Keratinocyte (primary cell): ENCODE results near the gene RBPJ. TPM values are rescaled to one million over a fixed set of nuclear protein-coding genes. Genes with fewer than 3 reads are reported as not detected.

Experiments used
- DNase-seq: peaks from one replicate; pipeline ENCODE4 v3.0.0-alpha.2; 2011; ENCODE audit warnings: low read depth, missing footprints, low spot score
- FAIRE-seq: peaks from 2 replicates; lab custom pipeline; 2011; peaks lifted over from hg19 to GRCh38; lab: Jason Lieb, UNC
- H2AFZ ChIP-seq: 2 replicates; pipeline ENCODE4 v1.6.0; 2012; ENCODE audit warnings: low read length, control low read depth, inconsistent platforms; ENCODE audit not compliant: control insufficient read depth
- H3K27ac ChIP-seq: 2 replicates; pipeline ENCODE4 v1.5.1; 2011; ENCODE audit warnings: low read length; ENCODE audit not compliant: control insufficient read depth, insufficient read depth
- H3K27me3 ChIP-seq: 3 replicates; pipeline ENCODE4 v1.6.0; 2011; ENCODE audit warnings: low read length; ENCODE audit not compliant: control insufficient read depth, insufficient read depth; ENCODE audit errors: extremely low read depth
- H3K36me3 ChIP-seq, 2 experiments: 2 replicates in 1 of 2; 3 replicates in 1 of 2; pipeline ENCODE4 v1.5.1; 2011; ENCODE audit warnings: low read length in 2 of 2, mild to moderate bottlenecking in 1 of 2; ENCODE audit not compliant: control insufficient read depth in 2 of 2, insufficient read depth in 2 of 2; ENCODE audit errors: extremely low read depth in 1 of 2
- H3K4me1 ChIP-seq: 3 replicates; pipeline ENCODE4 v1.5.1; 2011; ENCODE audit warnings: low read length; ENCODE audit not compliant: control insufficient read depth, insufficient read depth; ENCODE audit errors: extremely low read depth
- H3K4me2 ChIP-seq: 3 replicates; pipeline ENCODE4 v1.6.0; 2011; ENCODE audit warnings: low read depth, low read length; ENCODE audit not compliant: control insufficient read depth, insufficient read depth; ENCODE audit errors: extremely low read depth
- H3K4me3 ChIP-seq, 3 experiments: fragments of 200-600 bp in 1 of 3; sonication (generic) in 1 of 3; 2 replicates in 2 of 3; 3 replicates in 1 of 3; pipeline ENCODE4 v1.5.1; 2011 to 2016; ENCODE audit warnings: low read length in 3 of 3, mild to moderate bottlenecking in 3 of 3, control low read depth in 2 of 3, inconsistent platforms in 1 of 3, low read depth in 1 of 3, mixed read lengths in 1 of 3, mixed run types in 1 of 3, moderate library complexity in 1 of 3; ENCODE audit not compliant: control insufficient read depth in 2 of 3, insufficient read depth in 2 of 3; ENCODE audit errors: extremely low read depth in 1 of 3
- H3K79me2 ChIP-seq: 2 replicates; pipeline ENCODE4 v1.6.0; 2012; ENCODE audit warnings: low read length; ENCODE audit not compliant: control insufficient read depth, insufficient read depth
- H3K9ac ChIP-seq: 3 replicates; pipeline ENCODE4 v1.6.0; 2011; ENCODE audit warnings: low read length; ENCODE audit not compliant: control insufficient read depth, insufficient read depth; ENCODE audit errors: extremely low read depth
- H3K9me1 ChIP-seq: 3 replicates; pipeline ENCODE4 v1.6.0; 2011; ENCODE audit warnings: low read length; ENCODE audit not compliant: control insufficient read depth, insufficient read depth; ENCODE audit errors: extremely low read depth
- H3K9me3 ChIP-seq: 2 replicates; pipeline ENCODE4 v1.5.1; 2012; ENCODE audit warnings: low read depth, low read length; ENCODE audit not compliant: control insufficient read depth
- H4K20me1 ChIP-seq: 3 replicates; pipeline ENCODE4 v1.6.0; 2011; ENCODE audit warnings: low read length; ENCODE audit not compliant: control insufficient read depth, insufficient read depth; ENCODE audit errors: extremely low read depth
- EZH2 ChIP-seq: IDR thresholded peaks from one replicate; pipeline ENCODE4 v1.6.1; 2012; ENCODE audit warnings: inconsistent platforms, mild to moderate bottlenecking, low read length, moderate library complexity
- dilution Hi-C: fragments of 300-500 bp; cut with MboI; formaldehyde crosslinking; loops from one replicate; pipeline ENCODE4 v1.7.0; 2020; ENCODE audit warnings: low sequenced_read_pairs; ENCODE audit not compliant: extremely low pct_ligation_motif_present
- polyA plus RNA-seq, 5 experiments: library from polyadenylated mRNA; depleted of rRNA in 3 of 5; stranded (reverse) in 3 of 5; stranded (forward) in 1 of 5; unstranded in 1 of 5; fragments of >200 nt; gene quantifications; 1 replicate in 1 of 5; 2 replicates in 3 of 5; 3 replicates in 1 of 5; pipeline versions ENCODE4 v1.2.1 to v1.2.3, GENCODE V29; 2011 to 2012; ENCODE audit warnings: missing spikeins in 2 of 5, low read depth in 1 of 5, low replicate concordance in 1 of 5
- TF ChIP-seq, protein P1 (sequence below), 3 experiments: IDR thresholded peaks in 1 of 3; conservative IDR thresholded peaks in 1 of 3; optimal IDR thresholded peaks in 1 of 3; 2 replicates in 2 of 3; 3 replicates in 1 of 3; pipeline versions ENCODE3 to v1.5.1; 2011; ENCODE audit warnings: low read length in 3 of 3, mild to moderate bottlenecking in 3 of 3, moderate library complexity in 2 of 3, control low read depth in 1 of 3, inconsistent platforms in 1 of 3; ENCODE audit not compliant: insufficient read depth in 2 of 3; ENCODE audit errors: extremely low read depth in 1 of 3

Gene RBPJ
- polyA plus RNA-seq, 1 donor (not counting 4 experiments of a cell fraction or from before 2014, with no cell fraction given) = 38.0 TPM

- Histone ChIP-seq H3K4me1 (no peaks in the 10 kb centered on the region), H3K4me2 (no peak overlapping the region), H3K9ac (no peak overlapping the region), H3K9me3 (no peaks in the 10 kb centered on the region), H3K27me3 (no peaks in the 10 kb centered on the region), H3K4me3 (no peak overlapping the region), H2AFZ (no peak overlapping the region), H3K9me1 (no peaks in the 10 kb centered on the region), H3K79me2 (no peaks in the 10 kb centered on the region), H3K36me3 (no peaks in the 10 kb centered on the region), H4K20me1 (no peaks in the 10 kb centered on the region), H3K27ac (no peak overlapping the region)
- dilution Hi-C loops = no loop called here
- no peak for FAIRE-seq
- no peak for DNase-seq
- TF ChIP-seq, protein P1, sequence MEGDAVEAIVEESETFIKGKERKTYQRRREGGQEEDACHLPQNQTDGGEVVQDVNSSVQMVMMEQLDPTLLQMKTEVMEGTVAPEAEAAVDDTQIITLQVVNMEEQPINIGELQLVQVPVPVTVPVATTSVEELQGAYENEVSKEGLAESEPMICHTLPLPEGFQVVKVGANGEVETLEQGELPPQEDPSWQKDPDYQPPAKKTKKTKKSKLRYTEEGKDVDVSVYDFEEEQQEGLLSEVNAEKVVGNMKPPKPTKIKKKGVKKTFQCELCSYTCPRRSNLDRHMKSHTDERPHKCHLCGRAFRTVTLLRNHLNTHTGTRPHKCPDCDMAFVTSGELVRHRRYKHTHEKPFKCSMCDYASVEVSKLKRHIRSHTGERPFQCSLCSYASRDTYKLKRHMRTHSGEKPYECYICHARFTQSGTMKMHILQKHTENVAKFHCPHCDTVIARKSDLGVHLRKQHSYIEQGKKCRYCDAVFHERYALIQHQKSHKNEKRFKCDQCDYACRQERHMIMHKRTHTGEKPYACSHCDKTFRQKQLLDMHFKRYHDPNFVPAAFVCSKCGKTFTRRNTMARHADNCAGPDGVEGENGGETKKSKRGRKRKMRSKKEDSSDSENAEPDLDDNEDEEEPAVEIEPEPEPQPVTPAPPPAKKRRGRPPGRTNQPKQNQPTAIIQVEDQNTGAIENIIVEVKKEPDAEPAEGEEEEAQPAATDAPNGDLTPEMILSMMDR (optimal IDR thresholded peaks at IDR 0.05 in 1 of 3, IDR thresholded peaks at IDR 0.05 in 1 of 3, conservative IDR thresholded peaks at IDR 0.05 in 1 of 3; ENCODE audit: extremely low read depth in 1 of 3, insufficient read depth in 2 of 3, low read length in 3 of 3) = no peak
- TF ChIP-seq EZH2 = no peak
Observed at GRCh38 chr4:26441102-26441501, 120.3 kb downstream of the RBPJ start.

DNA sequence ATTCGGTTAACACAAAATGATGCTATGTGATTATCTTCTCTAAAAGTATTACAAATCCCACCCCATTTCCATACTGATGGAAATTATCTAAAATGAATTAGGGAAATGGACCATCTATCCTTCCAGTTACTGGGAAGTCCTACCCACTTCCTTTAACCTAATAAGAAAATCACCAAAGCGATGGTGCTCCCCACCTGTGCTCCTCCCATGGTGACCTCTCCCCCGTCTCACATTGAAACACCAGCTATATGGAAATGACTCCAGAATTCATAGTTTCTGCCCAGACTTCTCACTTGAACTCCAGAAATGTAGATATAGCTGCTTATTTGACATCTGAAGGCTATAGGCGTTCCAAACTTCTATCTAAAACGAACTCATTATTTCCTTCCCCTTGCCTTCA, 121.0 kb downstream of the RBPJ start:
- H3K9me1 ChIP-seq = no peaks in the 10 kb centered on the region
- no peaks in the 10 kb centered on the region for H3K79me2 ChIP-seq
- FAIRE-seq (no peak), DNase-seq (no peak)
- H2AFZ ChIP-seq = no peak overlapping the region
- no peak overlapping the region for H3K9ac ChIP-seq
- no peaks in the 10 kb centered on the region for H4K20me1 ChIP-seq
- no peak overlapping the region for H3K27ac ChIP-seq
- dilution Hi-C loops = no loop called here
- TF ChIP-seq, protein P1 (optimal IDR thresholded peaks at IDR 0.05 in 1 of 3, IDR thresholded peaks at IDR 0.05 in 1 of 3, conservative IDR thresholded peaks at IDR 0.05 in 1 of 3; ENCODE audit: extremely low read depth in 1 of 3, insufficient read depth in 2 of 3, low read length in 3 of 3) = no peak
- no peak for TF ChIP-seq EZH2
- no peak overlapping the region for H3K4me2 ChIP-seq
- H3K27me3 ChIP-seq = no peaks in the 10 kb centered on the region
- no peaks in the 10 kb centered on the region for H3K9me3 ChIP-seq
- H3K4me3 ChIP-seq = no peak overlapping the region
- no peaks in the 10 kb centered on the region for H3K4me1 ChIP-seq
- no peaks in the 10 kb centered on the region for H3K36me3 ChIP-seq
